Mammary epithelial cell (primary cell): ENCODE measurements around the gene TXNDC5.

Experiments used
- EZH2 ChIP-seq: IDR thresholded peaks from 2 replicates; pipeline ENCODE4 v1.6.1; 2012; ENCODE audit warnings: low read length, inconsistent platforms, borderline replicate concordance
- TF ChIP-seq, protein P1 (sequence below), 2 donors: IDR thresholded peaks in 1 of 2; conservative IDR thresholded peaks in 1 of 2; 2 replicates each; pipeline ENCODE4 v1.5.1; 2011 to 2012; ENCODE audit warnings: inconsistent platforms in 2 of 2, low read length in 2 of 2, mild to moderate bottlenecking in 2 of 2, control low read depth in 1 of 2, low read depth in 1 of 2; ENCODE audit not compliant: insufficient read depth in 1 of 2; ENCODE audit errors: extremely low read depth in 1 of 2

DNA sequence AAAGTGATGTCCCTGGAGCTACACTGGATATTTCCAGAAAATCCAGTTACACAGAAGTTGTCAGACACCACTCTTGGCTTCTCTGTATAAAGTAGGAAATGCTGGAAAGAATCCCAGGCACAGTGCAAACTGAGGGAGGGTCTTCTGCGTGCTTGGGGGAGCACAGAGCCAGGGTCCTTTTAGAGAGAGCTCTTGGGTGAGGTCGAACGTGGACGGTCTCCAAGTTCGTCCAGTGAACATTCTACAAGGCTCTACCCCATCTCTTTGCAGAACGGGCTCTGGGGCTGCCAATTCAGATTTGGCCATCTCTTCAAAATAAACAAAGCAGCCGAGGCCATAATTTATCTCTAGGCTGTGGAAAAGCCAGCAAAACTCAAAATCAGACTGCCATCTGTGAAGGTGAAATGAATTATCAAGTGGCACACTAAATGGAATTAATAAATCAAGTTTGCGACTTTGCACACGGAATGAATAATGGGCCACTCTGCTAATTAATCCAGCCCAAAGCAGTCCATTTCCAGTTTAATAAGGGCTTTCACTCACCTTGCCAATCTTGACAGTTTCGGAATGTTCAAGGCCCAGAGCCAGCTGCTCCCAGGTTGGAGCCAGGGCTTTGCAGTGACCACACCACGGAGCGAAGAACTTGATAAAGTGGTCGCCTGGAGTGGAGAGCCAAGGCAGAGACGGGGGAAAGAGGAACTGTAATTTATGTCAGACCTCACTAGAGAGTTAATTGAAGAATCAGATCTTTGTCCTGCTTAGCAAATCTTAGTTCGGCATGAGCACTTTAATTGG, 19.3 kb downstream of the TXNDC5 start:
- TF ChIP-seq, protein P1, sequence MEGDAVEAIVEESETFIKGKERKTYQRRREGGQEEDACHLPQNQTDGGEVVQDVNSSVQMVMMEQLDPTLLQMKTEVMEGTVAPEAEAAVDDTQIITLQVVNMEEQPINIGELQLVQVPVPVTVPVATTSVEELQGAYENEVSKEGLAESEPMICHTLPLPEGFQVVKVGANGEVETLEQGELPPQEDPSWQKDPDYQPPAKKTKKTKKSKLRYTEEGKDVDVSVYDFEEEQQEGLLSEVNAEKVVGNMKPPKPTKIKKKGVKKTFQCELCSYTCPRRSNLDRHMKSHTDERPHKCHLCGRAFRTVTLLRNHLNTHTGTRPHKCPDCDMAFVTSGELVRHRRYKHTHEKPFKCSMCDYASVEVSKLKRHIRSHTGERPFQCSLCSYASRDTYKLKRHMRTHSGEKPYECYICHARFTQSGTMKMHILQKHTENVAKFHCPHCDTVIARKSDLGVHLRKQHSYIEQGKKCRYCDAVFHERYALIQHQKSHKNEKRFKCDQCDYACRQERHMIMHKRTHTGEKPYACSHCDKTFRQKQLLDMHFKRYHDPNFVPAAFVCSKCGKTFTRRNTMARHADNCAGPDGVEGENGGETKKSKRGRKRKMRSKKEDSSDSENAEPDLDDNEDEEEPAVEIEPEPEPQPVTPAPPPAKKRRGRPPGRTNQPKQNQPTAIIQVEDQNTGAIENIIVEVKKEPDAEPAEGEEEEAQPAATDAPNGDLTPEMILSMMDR (conservative IDR thresholded peaks at IDR 0.05 in 1 of 2, IDR thresholded peaks at IDR 0.05 in 1 of 2; ENCODE audit: extremely low read depth in 1 of 2, insufficient read depth in 1 of 2, low read depth in 1 of 2, low read length in 2 of 2) = no peak
- TF ChIP-seq EZH2 = no peak
